MCF 10A (cell line): ENCODE data around the gene SGSH. TPM values are rescaled to one million over a fixed set of nuclear protein-coding genes. Genes with fewer than 3 reads are reported as not detected.

ENCODE experiments used
- BruUV-seq: library from RNA; stranded (reverse); fragments of 400-500 nt; replicated peaks from 2 replicates; lab custom pipeline; 2021; lab: Mats Ljungman, UMichigan
- CTCF ChIA-PET: fragments of 300-600 bp; sonication (Branson Sonifier 250); formaldehyde crosslinking; extraction: SDS; loops from one replicate; lab custom pipeline; 2021; ENCODE audit warnings: antibody characterized with exemption, inconsistent platforms; lab: Yijun Ruan, JAX
- POLR2A ChIA-PET: fragments of 300-600, 350-650 bp; sonication (Branson Sonifier 250); formaldehyde crosslinking; extraction: SDS; loops from one replicate; lab custom pipeline; 2020; ENCODE audit warnings: antibody characterized with exemption, inconsistent platforms; lab: Yijun Ruan, JAX
- DNase-seq: peaks from one replicate; pipeline ENCODE4 v3.0.0-alpha.2; 2018; ENCODE audit not compliant: unreplicated experiment
- H3K27ac Mint-ChIP-seq: one replicate; pipeline ENCODE4 v1.8.0; 2022; ENCODE audit warnings: mild to moderate bottlenecking, low read depth, mixed read lengths; ENCODE audit not compliant: unreplicated experiment
- H3K27me3 Mint-ChIP-seq: one replicate; pipeline ENCODE4 v1.8.0; 2022; ENCODE audit warnings: mixed read lengths; ENCODE audit not compliant: insufficient read depth, unreplicated experiment
- H3K36me3 Mint-ChIP-seq: one replicate; pipeline ENCODE4 v1.8.0; 2022; ENCODE audit warnings: mild to moderate bottlenecking, moderate library complexity, mixed read lengths; ENCODE audit not compliant: insufficient read depth, unreplicated experiment
- H3K4me1 Mint-ChIP-seq: one replicate; pipeline ENCODE4 v1.8.0; 2022; ENCODE audit warnings: mixed read lengths; ENCODE audit not compliant: insufficient read depth, unreplicated experiment
- H3K4me3 Mint-ChIP-seq: one replicate; pipeline ENCODE4 v1.8.0; 2022; ENCODE audit warnings: mild to moderate bottlenecking, moderate library complexity, mixed read lengths; ENCODE audit not compliant: unreplicated experiment
- H3K9me3 Mint-ChIP-seq: one replicate; pipeline ENCODE4 v1.8.0; 2022; ENCODE audit warnings: mixed read lengths; ENCODE audit not compliant: unreplicated experiment
- intact Hi-C: fragments of 100-400 bp; cut with micrococcal nuclease; formaldehyde crosslinking; loops from 2 replicates; pipeline ENCODE4 v1.14.1; 2022
- total RNA-seq: library from RNA; stranded (reverse); gene quantifications from 2 replicates; pipeline ENCODE4 v1.2.3, GENCODE V29; 2022
- TF ChIP-seq, protein P1 (sequence below): fragments of 200-600 bp; IDR thresholded peaks from one replicate; pipeline ENCODE4 v1.8.0; 2022; ENCODE audit warnings: antibody characterized with exemption, mild to moderate bottlenecking; ENCODE audit not compliant: unreplicated experiment

Gene SGSH
- total RNA-seq, 1 experiment from 2014 or later = 42.0 TPM

DNA sequence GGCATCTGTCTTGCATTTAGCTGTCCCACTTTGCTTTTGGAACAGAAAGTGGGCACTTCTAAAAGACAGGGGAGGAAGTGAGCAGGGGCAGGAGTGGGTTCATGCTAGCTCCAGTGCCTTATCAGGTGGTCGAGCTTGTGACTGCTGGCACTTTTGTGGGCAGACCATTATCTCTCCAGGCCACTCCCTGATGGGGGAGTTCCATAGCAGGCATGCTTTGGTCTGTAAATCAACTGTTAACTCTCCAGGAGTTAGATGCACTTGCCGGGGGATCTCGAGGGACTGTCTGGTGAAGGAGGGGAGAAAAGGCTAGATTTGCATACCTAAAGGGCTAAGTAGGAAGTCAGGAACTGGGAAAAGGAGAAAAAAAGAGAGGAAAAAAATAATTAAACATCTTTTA lies 59.6 kb downstream of the SGSH start:
- ChIA-PET POLR2A (no interaction called here), CTCF (interaction anchor here (0.6 kb wide), 1 partner anchor 773 kb away, joined by 3 read pairs; no protein-coding TSS in a partner anchor)
- Mint-ChIP-seq H3K4me1 (no peaks in the 10 kb centered on the region), H3K36me3 (no peaks in the 10 kb centered on the region), H3K4me3 (no peak overlapping the region), H3K27me3 (peaks cover 11% of the 10 kb centered on the region), H3K9me3 (no peaks in the 10 kb centered on the region), H3K27ac (no peak overlapping the region)
- DNase-seq = no peak
- BruUV-seq = no TSS peak
- intact Hi-C loops = no loop called here
- TF ChIP-seq, protein P1, sequence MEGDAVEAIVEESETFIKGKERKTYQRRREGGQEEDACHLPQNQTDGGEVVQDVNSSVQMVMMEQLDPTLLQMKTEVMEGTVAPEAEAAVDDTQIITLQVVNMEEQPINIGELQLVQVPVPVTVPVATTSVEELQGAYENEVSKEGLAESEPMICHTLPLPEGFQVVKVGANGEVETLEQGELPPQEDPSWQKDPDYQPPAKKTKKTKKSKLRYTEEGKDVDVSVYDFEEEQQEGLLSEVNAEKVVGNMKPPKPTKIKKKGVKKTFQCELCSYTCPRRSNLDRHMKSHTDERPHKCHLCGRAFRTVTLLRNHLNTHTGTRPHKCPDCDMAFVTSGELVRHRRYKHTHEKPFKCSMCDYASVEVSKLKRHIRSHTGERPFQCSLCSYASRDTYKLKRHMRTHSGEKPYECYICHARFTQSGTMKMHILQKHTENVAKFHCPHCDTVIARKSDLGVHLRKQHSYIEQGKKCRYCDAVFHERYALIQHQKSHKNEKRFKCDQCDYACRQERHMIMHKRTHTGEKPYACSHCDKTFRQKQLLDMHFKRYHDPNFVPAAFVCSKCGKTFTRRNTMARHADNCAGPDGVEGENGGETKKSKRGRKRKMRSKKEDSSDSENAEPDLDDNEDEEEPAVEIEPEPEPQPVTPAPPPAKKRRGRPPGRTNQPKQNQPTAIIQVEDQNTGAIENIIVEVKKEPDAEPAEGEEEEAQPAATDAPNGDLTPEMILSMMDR = no peak

Other genes starting within 250 kb of the SGSH start
- 21.1 and 26.5 TPM in 2 replicates for gene TBC1D16, start 184.5 kb downstream of the SGSH start, total RNA-seq
- gene CCDC40, start 183.7 kb downstream of the SGSH start, total RNA-seq = 4.1 and 4.8 TPM in 2 replicates
- 26.0 and 31.3 TPM in 2 replicates for gene GAA, start 118.8 kb downstream of the SGSH start, total RNA-seq
- 87.0 and 97.7 TPM in 2 replicates for gene EIF4A3, start 73.2 kb downstream of the SGSH start, total RNA-seq
- gene CARD14, start 50.3 kb downstream of the SGSH start, total RNA-seq = 0.20 TPM in 1 of 2 replicates, not detected in the other
- gene SLC26A11, start 94 bp upstream of the SGSH start, total RNA-seq = 11.7 and 13.6 TPM in 2 replicates
- gene RNF213, start 40.5 kb upstream of the SGSH start, total RNA-seq = 50.5 and 67.5 TPM in 2 replicates
- gene ENDOV, start 194.8 kb upstream of the SGSH start, total RNA-seq = 28.0 and 34.4 TPM in 2 replicates